ENCODE data around the gene EFNA5.

DNA sequence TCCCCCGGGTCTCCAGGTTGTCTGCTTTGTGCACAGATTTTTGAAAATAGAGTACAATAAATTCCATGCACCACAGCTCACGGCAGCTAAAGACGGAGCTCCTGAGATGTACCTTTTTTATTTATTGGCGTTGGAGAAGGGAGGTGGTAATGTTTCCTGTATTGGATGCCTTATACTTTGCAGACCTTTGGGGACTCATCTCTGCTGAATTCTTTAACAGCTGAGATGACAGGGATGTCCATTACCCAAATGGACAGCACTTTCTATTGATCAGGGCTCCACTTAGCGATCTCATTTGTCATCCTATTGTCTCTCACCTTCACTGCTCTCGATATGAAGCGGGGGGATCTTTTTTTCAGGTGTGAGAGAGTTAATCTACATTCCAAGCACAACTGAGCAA, 137.8 kb downstream of the EFNA5 start:
- no peak for TF ChIP-seq GATA2 (IDR thresholded peaks at IDR 0.05; ENCODE audit: low read depth, low read length)
- TF ChIP-seq GATA3 (IDR thresholded peaks at IDR 0.05; ENCODE audit: low read depth, low read length) = no peak

Data from SH-SY5Y (cell line).